Lower leg skin (tissue), 3 donors: ENCODE data around the gene ASAP3.

Experiments used
- POLR2A ChIP-seq, 2 donors: fragments of 450-650 bp; IDR thresholded peaks; one replicate each; pipeline ENCODE4 v1.6.1; 2016 to 2017; ENCODE audit warnings: antibody characterized with exemption in 2 of 2, mild to moderate bottlenecking in 1 of 2, moderate library complexity in 1 of 2
- TF ChIP-seq, protein P1 (sequence below), 3 donors: fragments of 450-650 bp; IDR thresholded peaks; one replicate each; pipeline ENCODE4 v1.5.1; 2016; ENCODE audit warnings: antibody characterized with exemption in 3 of 3, mild to moderate bottlenecking in 3 of 3, moderate library complexity in 2 of 3

GRCh38 chr1:23500466-23500865 is 16.5 kb upstream of the ASAP3 start:
- no peak for TF ChIP-seq POLR2A (IDR thresholded peaks at IDR 0.05)
- TF ChIP-seq, protein P1, sequence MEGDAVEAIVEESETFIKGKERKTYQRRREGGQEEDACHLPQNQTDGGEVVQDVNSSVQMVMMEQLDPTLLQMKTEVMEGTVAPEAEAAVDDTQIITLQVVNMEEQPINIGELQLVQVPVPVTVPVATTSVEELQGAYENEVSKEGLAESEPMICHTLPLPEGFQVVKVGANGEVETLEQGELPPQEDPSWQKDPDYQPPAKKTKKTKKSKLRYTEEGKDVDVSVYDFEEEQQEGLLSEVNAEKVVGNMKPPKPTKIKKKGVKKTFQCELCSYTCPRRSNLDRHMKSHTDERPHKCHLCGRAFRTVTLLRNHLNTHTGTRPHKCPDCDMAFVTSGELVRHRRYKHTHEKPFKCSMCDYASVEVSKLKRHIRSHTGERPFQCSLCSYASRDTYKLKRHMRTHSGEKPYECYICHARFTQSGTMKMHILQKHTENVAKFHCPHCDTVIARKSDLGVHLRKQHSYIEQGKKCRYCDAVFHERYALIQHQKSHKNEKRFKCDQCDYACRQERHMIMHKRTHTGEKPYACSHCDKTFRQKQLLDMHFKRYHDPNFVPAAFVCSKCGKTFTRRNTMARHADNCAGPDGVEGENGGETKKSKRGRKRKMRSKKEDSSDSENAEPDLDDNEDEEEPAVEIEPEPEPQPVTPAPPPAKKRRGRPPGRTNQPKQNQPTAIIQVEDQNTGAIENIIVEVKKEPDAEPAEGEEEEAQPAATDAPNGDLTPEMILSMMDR (IDR thresholded peaks at IDR 0.05): no peak
